Vagina (tissue), 2 donors: ENCODE data around the gene AKAP13.

Source experiments
- CTCF ChIP-seq, 3 experiments: fragments of 450-650 bp in 2 of 3; fragments of 200-600 bp in 1 of 3; sonication (generic) in 1 of 3; IDR thresholded peaks; one replicate each; pipeline ENCODE4 v1.5.1; 2017 to 2019; ENCODE audit warnings: antibody characterized with exemption in 3 of 3, mild to moderate bottlenecking in 2 of 3, moderate library complexity in 2 of 3
- POLR2A ChIP-seq, 2 donors: fragments of 450-650 bp; IDR thresholded peaks; one replicate each; pipeline ENCODE4 v1.6.1; 2017; ENCODE audit warnings: antibody characterized with exemption in 2 of 2, mild to moderate bottlenecking in 2 of 2, moderate library complexity in 2 of 2

- TF ChIP-seq CTCF (IDR thresholded peaks at IDR 0.05) (no peak), POLR2A (IDR thresholded peaks at IDR 0.05) (no peak)
These were observed 95.3 kb downstream of the AKAP13 start for GRCh38 chr15:85475711-85476110.
